Stimulated activated CD4-positive, alpha-beta T cell treated with anti-CD3 and anti-CD28 coated beads, Interleukin-2, amount 100 ng/mL, for 4 hours (primary cell): Measurements from ENCODE around the gene CAB39.
"Not testable (repeated sequence)": the region's sequence is repeated elsewhere in the genome, so short reads cannot be mapped to it uniquely, and the experiment has no call there.

ENCODE experiments used
- DNase-seq: peaks from one replicate; pipeline ENCODE4 v3.0.0-alpha.2; 2020; ENCODE audit warnings: low read depth

CAB39 gene

DNA sequence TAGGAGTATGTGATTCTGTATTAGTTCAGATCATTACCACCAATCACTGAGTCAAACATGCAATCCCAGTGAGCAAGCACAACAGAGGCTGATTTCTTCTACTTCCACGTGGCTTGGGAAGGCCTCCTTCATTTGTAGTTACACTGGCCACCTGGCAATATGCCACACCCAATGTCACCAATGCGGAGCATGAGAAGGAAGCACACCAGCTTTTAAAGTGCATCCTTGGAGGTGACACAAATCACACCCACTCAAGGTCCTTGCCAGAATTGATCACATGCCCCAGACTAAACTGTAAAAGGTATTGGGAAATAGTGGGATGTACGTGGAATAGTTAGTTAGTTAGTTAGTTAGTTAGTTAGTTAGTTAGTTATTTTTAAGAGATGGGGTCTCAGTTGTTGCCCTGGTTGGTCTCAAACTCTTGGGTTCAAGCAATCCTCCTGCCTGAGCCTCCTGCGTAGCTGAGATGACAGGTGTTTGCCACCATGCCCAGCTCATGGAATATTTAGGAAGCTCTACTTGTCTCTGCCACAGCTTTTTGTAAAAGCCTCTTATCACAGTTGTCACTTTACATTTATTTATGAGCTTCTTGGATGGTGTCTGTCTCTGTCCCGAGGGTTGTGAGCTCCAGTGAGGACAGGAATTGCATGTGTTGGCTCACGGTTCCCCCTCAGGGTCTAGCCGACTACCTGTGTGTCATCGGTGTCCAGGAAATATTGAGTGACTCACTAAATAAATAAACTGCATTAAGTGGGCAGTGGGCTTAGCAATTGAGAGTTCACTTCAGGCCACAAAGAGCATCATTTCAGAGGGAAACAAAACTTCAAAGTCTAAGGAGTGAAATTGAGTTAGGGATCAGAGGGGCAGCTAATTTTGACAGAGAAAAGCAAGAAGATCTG is 28.1 kb upstream of the CAB39 start:
- DNase-seq = no peak

DNA sequence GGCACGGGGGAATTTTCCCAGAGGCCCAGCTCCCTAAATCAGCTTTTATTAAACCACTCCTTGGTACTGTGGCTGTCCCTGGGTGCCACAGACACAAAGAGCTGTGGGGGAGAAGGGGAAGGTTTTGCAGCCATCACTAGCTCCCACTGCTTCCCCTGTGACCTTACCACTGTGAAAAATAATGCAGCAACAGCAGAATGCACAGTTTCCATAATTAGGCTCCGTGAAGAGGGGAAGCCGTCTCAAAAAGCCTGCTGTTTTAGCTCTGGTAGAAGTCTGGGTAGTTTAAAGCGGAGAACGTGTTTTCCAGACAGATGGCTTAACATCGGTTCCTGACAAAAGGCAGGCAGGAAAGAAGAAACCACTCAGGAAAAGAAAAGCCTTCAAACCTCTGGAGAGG is 27.5 kb upstream of the CAB39 start:
- no peak for DNase-seq

DNA sequence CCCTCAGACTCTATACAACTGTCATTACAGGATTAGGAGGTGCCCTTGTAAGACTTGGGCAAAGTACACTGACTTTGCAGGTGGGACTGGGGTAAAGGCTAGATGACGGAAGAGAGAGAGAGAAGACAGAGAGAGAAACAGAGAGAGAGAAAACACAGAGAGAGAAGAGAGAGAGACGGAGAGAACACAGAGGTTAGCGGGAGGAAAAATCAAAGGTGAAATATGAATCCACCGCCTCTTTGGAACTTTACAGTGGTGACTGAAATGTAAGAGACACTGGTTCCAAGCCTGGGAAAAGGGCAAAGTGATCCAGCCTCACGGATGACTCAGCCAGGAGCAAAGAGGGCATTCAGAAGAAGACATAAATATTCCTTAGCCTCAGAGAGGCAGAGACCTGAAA is 25.1 kb upstream of the CAB39 start:
- no peak for DNase-seq

- no peak for DNase-seq
These were observed 24.2 kb upstream of the CAB39 start for GRCh38 chr2:230688490-230688889.

DNA sequence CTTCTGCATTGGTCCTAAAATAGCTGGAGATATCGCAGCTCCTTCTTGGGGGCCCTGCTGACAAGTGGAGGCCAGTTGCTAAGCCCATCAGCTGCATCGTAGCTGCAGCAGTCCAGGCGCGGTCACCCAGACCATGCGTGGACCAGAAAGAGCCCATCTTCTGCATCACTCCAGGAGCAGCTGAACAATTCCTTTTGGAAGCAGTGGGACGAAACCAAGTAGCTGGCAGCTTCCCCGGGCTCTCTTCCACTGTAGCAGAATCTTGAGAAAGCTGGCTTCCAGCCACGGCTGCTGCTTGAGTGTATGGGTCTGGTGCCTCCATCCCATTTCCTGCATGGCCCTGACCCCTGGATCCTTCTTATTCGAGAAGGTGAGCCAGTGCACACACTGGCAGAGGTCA is 22.2 kb upstream of the CAB39 start:
- DNase-seq = no peak

DNA sequence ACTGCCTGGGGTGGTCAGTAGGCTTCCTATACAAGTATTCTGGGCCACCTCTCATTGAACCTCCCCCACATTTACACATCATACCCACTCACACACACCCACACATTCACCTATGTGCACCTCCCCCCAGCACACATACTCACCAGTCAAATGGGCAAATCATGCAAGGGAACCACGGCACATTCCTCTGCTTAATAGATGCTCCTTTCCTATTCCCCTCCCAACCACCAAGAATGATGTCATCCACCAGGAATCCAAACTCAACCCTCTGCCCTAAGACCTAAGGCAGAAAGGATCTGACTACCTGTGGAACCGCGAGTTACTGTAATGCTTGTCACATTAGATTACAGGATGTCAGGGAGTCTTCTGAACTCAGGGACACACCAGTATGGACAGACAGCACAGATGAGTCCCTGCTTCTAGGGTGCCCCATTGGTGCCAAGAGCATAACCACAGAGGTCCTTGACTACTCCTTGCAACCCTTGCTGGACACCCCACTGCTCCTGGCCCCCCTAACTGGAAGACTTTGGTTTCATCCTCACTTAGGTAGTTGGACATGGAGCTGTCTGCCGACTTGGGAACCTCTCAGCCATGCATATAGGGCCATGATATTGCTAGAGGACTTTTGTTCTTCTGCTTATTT is 21.5 kb upstream of the CAB39 start:
- no peak for DNase-seq

DNA sequence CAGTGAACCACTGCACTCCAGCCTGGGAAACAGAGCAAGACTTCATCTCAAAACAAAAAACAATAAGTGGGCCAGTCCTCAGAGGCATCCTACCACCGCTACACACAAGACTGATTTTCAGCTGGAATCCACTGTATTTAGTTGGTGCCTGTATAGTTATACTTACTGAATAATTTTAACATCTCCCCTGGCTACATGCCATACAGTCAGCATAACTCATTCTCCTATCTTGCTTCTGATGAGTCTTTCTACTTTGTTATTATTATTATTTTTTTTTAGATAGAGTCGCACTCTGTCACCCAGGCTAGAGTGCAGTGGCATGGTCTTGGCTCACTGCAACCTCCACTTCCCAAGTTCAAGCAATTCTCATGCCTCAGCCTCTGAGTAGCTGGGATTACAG is 19.9 kb upstream of the CAB39 start:
- no peak for DNase-seq

DNA sequence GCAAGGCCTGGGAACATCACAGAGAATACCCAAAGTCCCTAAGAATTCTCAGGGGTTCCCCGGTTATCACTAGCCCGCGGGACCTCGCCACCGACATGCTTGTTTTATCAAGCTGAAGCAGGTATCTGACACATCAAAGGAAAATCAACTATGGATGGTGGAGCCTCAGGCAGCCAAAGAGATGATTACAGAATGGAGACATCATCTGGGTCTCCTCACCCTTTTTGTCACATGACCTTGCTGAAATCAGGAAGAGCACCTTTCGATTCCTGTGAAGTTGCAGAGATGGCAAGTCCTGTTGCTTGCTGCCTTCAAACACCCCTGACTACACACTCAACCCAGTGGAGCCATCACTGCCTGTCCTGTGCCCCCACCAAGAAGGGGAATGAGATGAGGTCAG is 19.2 kb upstream of the CAB39 start:
- no peak for DNase-seq

DNA sequence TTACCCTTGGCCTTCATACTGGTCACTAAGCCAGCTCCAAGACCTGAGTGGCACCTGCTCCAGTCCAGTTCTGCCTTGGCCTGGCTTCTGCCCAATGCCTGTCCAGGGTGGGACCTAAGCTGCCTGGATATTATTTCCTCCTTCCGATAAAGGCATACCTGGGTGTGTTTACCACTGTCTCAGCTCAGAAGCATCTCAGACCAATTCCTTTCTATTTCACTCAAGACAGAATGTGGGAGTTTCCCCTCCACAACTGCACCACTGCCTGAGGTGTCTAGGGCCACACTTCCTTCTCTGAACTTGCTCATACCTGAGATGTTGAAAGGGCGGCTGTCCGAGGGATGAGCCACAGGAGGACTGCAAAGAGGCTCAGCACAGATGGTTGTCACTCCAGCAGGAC is 18.4 kb upstream of the CAB39 start:
- DNase-seq = no peak

DNA sequence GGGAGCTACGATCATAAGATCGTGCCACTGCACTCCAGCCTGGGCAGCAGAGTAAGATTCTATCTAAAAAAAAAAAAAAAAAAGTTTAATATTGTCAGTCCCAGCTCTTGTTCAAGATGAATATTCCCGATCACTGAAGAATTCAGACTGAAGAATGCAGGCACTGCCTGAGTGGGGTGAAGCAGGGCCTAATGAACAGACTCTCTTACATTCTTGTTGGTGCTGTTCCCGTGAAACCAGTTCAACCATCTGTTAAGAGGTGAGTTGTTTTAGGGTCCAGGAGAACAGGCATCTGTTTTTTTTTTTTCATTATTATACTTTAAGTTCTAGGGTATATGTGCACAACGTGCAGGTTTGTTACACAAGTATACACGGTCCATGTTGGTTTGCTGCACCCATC is 17.1 kb upstream of the CAB39 start:
- DNase-seq = no peak

DNA sequence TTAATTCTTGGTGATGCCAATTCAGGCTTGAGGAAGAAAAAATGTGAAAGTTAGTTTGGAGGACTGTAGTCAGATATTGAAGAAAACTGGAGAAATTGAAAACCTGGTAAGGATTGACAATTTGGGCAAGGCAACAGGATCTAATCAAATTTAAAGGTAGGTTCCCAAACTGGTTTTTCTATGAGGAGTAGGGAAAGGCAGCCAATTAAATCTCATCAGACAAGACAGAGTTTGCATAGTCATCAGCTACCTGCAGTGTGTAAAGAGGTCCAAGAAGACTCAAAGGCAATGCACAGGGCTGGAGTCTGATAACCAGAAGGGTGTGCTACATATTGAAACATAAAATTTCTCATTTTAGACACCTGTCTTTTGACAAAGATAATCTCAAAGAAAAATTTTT is 16.0 kb upstream of the CAB39 start:
- DNase-seq = no peak

GRCh38 chr2:230697676-230698075 is 15.0 kb upstream of the CAB39 start:
- no peak for DNase-seq

DNA sequence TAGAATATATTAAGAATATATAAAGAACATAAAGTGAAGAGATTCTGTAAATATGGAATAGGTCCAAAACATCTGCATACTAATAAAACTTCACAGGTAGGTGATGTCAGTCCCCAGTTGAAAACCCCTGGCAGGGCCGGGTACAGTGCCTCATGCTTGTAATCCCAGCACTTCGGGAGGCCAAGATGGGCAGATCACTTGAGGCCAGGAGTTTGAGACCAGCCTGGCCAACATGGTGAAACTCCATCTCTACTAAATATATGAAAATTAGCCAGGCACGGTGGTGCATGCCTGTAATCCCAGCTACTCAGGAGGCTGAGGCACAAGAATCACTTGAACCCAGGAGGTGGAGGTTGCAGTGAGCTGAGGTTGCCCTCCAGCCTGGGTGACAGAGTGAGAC is 13.9 kb upstream of the CAB39 start:
- DNase-seq = not testable (repeated sequence)

- DNase-seq = no peak
These were observed 12.2 kb upstream of the CAB39 start for GRCh38 chr2:230700447-230700846.

- no peak for DNase-seq
These were observed 11.3 kb upstream of the CAB39 start for GRCh38 chr2:230701308-230701707.

DNA sequence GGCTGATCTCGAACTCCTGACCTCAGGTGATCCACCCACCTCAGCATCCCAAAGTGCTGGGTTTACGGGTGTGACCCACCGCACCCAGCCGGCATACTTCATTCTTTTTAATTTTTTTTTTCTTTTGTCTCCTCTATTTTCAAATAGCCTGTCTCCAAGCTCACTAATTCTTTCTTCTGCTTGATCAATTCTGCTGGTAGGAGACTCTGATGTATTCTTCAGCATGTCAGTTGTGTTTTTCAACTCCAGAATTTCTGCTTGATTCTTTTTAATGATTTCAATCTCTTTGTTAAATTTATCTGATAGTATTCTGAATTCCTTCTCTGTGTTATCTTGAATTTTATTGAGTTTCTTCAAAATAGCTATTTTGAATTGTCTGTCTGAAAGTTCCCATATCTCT is 10.2 kb upstream of the CAB39 start:
- DNase-seq = not testable (repeated sequence)

DNA sequence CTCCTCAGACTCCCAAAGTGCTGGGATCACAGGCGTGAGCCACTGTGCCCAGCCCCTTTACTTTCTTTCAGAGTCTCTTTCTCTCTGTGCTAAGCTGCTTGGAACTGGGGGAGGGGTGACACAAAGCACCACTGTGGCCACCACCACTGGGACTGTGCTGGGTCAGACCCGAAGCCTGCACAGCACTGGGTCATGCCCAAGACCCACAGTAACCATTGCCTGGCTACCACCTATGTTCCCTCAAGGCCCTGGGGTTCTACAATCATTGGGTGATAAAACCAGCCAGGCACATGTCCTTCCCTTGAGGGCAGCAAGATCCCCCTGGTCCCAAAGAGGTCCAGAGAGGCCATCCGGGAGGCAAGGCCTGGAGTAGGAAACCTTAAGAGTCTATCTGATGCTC is 9.1 kb upstream of the CAB39 start:
- no peak for DNase-seq

DNA sequence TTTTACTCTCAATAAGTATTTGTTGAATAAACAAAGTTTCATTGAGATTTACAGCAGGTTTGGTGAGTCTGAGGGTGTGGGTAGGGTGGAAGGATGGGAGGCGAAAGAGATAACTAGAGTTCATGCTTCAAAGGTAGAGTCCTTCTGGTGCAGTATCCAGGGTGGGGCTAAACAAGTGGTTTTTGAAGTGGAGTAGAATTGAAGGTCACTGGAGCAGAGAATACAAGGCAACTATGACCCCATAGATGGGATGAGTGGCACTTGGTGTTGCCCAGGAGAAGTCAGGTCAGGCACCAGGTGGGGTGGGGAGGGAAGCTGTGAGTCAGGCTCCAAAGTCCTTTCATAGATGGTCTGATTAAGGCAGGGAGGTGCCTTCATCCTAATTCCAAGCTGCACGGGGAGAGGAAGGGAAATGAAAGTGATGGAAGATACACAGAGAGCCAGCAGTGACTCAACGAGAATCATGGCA is 6.6 kb upstream of the CAB39 start:
- no peak for DNase-seq

DNA sequence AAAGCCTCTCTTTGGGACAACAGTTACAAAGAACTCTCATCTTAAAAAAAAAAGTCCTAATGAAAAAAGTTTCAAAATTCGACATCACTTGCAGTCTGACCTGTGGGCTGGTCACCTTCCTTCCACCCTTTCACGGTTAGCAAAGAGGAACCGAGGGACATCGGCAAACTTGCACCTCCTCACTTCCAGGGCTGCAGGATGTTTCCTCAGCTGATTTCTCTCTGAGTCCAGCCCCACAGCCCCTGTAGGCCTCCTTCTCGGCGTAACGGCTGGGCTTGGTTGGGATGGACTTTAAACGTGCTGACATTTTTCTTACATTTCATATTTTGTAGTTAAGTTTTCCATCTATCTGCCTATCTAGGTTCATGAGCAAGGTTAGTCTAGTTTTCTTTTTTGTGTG is 5.7 kb upstream of the CAB39 start:
- DNase-seq = no peak

DNA sequence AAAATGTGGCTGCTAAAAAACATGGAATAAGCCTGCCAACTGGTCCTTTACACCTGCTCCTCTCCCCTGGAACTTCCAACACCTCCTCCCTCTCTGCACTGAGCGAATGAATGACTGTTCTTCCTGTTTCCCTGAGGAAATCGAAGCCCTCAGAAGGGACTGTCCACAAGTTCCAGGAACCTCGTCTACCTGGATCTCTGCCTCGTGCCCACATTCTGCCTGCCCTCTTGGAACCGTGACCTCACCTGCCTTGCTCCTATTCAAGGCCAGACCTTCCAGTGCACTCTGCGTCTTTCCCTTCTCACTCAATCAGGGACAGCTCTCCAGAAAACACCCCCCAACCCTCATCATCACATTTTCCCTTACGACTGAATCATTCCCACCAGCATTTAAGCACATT is 4.4 kb upstream of the CAB39 start:
- no peak for DNase-seq

DNA sequence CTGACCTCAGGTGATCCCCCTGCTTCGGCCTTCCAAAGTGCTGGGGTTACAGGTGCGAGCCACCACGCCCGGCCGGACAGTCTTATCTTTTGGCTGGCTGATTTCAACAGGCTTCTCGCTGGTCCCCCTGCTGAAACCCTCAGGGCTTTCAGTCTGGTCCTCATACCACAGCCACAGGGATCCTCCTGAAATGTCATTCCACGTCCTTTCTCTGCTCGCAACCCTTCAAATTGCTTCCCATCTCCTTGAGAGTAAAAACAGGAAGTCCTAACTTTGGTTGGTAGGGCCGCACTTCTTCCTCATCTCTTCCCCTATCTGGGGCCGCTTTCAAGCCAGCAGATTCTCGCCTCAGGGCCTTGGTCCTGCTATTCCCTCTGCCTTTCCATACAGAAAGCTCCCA is 1.4 kb upstream of the CAB39 start:
- DNase-seq = no peak

GRCh38 chr2:230713331-230714135 is 891 bp downstream of the CAB39 start:
- DNase-seq = peak; percentile 14

- peak; percentile 38 for DNase-seq
These were observed 1.5 kb downstream of the CAB39 start for GRCh38 chr2:230714136-230714480.
